ENCODE results near the gene PIEZO1.

DNA sequence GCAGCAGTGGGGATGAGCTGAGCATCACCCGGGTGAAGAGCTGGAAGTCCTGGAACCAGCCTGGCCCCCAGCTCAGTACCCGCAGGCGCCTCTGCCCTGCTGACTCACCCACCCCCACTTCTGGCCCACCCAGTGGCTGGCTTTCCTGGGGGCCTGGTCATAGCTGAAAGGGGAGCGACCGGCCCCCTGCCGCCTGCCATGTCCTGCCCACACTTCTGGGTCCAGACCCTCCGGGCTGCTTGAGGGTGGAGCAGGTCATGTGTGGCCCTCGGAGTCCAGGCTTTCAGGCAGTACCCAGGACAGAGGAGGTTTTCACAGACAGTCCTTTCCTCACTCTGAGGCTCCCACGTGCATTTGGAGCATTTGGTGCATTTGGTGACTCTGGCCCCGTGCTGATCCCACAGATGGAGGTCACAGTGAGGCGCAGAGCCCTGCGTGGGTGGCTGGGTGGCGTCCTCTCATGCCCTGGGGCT lies 7.1 kb upstream of the PIEZO1 start:
- no peak for TF ChIP-seq HDAC2 (IDR thresholded peaks at IDR 0.05)
- TF ChIP-seq, protein P1, sequence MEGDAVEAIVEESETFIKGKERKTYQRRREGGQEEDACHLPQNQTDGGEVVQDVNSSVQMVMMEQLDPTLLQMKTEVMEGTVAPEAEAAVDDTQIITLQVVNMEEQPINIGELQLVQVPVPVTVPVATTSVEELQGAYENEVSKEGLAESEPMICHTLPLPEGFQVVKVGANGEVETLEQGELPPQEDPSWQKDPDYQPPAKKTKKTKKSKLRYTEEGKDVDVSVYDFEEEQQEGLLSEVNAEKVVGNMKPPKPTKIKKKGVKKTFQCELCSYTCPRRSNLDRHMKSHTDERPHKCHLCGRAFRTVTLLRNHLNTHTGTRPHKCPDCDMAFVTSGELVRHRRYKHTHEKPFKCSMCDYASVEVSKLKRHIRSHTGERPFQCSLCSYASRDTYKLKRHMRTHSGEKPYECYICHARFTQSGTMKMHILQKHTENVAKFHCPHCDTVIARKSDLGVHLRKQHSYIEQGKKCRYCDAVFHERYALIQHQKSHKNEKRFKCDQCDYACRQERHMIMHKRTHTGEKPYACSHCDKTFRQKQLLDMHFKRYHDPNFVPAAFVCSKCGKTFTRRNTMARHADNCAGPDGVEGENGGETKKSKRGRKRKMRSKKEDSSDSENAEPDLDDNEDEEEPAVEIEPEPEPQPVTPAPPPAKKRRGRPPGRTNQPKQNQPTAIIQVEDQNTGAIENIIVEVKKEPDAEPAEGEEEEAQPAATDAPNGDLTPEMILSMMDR (IDR thresholded peaks at IDR 0.05): no peak
- TF ChIP-seq JUN (IDR thresholded peaks at IDR 0.05): no peak
- TF ChIP-seq, protein P2, sequence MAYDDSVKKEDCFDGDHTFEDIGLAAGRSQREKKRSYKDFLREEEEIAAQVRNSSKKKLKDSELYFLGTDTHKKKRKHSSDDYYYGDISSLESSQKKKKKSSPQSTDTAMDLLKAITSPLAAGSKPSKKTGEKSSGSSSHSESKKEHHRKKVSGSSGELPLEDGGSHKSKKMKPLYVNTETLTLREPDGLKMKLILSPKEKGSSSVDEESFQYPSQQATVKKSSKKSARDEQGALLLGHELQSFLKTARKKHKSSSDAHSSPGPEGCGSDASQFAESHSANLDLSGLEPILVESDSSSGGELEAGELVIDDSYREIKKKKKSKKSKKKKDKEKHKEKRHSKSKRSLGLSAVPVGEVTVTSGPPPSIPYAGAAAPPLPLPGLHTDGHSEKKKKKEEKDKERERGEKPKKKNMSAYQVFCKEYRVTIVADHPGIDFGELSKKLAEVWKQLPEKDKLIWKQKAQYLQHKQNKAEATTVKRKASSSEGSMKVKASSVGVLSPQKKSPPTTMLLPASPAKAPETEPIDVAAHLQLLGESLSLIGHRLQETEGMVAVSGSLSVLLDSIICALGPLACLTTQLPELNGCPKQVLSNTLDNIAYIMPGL (CRISPR knock-in tag; IDR thresholded peaks at IDR 0.05; ENCODE audit: borderline replicate concordance): no peak
- no peak for TF ChIP-seq EP300 (IDR thresholded peaks at IDR 0.05)
